GM11168 (cell line): ENCODE data around the gene HYLS1.

Experiments
- in situ Hi-C: fragments of 300-500 bp; cut with MboI; formaldehyde crosslinking; loops from one replicate; pipeline ENCODE4 v1.12.0; 2022; ENCODE audit warnings: low sequenced_read_pairs; ENCODE audit not compliant: unreplicated experiment

Gene HYLS1, protein sequence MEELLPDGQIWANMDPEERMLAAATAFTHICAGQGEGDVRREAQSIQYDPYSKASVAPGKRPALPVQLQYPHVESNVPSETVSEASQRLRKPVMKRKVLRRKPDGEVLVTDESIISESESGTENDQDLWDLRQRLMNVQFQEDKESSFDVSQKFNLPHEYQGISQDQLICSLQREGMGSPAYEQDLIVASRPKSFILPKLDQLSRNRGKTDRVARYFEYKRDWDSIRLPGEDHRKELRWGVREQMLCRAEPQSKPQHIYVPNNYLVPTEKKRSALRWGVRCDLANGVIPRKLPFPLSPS

DNA sequence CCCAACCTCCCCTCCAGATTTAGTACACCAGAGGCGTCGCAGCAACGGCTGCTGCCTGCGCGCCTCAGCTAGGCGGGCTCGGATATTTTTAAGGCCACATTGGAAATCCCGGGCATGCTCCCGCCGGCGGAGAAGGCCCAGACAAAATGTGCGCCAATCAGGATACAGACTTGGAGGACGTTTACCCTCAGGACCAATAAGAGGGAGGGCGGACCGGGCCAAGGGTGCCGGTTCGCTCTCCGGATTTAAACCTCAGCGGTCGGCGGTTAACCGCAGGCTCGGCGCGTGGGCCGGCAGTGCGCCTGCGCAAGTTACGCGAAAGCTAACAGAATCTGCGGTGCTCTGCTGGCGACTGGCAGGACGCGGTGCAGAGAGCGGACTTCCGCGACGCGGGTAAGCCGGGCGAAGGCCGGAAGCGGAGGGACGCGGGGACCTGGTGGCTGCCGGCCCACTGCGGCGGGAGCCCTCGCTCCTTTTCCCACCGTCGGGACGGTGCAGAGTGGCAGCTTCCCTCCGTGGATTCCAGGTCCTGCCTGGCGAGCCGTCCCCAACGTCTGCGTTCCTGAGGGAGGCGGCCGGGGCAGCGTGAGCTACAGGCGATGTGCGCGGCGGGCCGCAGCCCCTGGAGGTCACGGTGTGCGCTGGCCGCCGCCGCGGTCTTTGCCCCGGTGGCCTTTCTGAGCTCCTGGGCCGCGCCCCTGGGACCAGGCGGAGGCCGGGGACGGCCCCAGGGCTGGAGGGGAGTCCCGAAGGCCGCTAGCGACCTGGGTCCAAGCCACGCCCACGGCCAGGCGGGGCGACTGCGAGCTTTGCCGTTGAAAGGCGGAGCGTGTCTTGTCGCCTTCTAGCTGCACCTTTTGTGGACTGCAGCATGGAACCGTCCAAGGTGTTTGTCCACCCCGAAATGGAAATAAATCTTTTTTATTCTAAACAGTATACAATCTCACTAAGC, at the start of gene HYLS1:
Gene HYLS1, plus strand, starts transcription at position 296 of the 952 bp plus-strand sequence. CDS start 11,701 bp downstream, outside the sequence.
- in situ Hi-C loops, result no loop called here

DNA sequence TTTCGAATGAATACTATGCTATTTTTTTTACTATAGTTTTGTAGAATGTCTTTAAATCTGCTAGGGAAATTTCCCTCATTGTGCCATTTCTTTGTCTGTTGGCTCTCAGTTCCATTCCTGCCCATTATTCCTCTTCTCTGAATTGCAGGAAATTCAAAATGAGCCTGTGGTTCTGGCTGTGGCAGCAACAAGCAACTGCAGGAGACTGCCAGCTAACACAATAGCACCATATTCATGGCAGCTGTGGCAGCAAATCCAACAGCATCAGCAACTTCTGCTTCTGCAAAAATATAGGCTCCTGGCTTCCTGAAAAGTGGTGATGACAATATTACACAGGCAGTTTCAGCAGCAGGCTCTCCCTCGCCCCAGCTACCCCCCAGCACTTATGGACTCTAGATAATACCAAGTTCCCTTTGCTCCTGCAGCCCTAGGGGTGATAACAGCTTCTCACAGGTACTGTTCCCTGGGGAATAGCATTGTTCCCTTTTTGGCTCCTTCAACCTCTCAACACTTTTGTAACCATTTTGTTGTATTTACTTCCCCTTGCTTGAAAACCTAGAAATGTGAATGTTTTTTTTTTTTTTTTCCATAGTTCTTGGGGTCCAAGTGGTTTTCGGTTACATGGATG, 45.0 kb upstream of the HYLS1 start:
- in situ Hi-C loops, result no loop called here

DNA sequence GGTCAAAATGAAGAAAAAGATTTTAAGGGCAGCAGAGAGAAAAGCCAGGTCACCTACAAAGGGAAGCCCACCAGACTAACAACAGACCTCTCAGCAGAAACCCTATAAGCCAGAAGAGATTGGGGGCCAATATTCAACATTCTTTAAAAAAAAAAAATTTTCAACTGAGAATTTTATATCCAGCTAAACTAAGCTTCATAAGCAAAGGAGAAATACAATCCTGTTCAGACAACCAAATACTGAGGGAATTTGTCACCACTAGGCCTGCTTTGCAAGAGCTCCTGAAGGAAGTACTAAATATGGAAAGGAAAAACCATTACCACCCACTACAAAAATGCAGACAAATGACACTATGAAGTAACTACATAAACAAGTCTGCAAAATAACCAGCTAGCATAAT, 41.3 kb upstream of the HYLS1 start:
- in situ Hi-C loops, result no loop called here

DNA sequence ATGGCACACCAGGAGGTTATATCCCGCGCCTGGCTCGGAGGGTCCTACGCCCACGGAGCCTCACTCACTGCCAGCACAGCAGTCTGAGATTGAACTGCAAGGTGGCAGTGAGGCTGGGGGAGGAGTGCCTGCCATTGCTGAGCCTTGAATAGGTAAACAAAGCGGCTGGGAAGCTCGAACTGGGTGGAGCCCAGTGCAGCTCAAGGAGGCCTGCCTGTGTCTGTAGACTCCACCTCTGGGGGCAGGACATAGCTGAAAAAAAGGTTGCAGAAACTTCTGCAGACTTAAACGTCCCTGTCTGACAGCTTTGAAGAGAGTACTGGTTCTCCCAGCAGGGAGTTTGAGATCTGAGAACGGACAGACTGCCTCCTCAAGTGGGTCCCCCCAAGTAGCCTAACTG, 29.8 kb upstream of the HYLS1 start:
- in situ Hi-C loops, result loop anchor here (25.0 kb wide), 1 partner anchor 145 kb away; no protein-coding TSS in a partner anchor

DNA sequence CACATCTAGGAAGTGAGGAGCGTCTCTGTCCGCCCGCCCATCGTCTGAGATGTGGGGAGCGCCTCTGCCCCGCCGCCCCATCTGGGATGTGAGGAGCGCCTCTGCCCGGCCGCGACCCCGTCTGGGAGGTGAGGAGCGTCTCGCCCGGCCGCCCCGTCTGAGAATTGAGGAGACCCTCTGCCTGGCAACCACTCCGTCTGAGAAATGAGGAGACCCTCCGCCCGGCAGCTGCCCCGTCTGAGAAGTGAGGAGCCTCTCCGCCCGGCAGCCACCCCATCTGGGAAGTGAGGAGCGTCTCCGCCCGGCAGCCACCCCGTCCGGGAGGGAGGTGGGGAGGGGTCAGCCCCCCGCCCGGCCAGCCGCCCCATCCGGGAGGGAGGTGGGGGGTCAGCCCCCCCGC, 24.7 kb upstream of the HYLS1 start:
- in situ Hi-C loops, result loop anchor here (25.0 kb wide), 1 partner anchor 150 kb away; no protein-coding TSS in a partner anchor

DNA sequence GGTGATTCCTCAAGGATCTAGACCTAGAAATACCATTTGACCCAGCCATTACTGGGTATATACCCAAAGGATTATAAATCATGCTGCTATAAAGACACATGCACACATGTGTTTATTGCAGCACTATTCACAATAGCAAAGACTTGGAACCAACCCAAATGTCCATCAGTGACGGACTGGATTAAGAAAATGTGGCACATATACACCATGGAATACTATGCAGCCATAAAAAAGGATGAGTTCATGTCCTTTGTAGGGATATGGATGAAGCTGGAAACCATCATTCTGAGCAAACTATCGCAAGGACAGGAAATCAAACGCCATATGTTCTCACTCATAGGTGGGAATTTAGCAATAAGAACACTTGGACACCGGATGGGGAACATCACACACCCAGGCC, 22.1 kb upstream of the HYLS1 start:
- in situ Hi-C loops, result loop anchor here (25.0 kb wide), 1 partner anchor 153 kb away; no protein-coding TSS in a partner anchor

DNA sequence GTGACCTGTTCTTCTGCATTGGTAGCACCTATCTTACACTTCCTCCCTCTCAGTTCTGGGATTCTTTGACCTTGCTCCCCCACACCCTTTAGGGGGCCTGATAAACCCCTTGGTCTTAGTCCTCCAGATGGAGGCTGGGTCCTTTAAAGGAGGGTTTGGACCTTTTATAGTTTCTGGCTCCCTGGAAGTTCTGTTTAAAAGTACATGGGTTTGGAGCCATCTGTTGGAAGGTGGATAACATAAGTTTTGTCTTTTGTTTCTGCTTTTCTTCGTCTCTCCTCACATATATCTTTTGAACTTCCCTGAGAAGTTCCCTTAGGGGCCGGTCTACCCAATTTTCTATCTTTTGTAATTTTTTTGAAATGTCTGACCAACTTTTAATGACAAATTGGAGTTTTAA, 17.9 kb upstream of the HYLS1 start:
- in situ Hi-C loops, result loop anchor here (25.0 kb wide), 1 partner anchor 157 kb away; no protein-coding TSS in a partner anchor

DNA sequence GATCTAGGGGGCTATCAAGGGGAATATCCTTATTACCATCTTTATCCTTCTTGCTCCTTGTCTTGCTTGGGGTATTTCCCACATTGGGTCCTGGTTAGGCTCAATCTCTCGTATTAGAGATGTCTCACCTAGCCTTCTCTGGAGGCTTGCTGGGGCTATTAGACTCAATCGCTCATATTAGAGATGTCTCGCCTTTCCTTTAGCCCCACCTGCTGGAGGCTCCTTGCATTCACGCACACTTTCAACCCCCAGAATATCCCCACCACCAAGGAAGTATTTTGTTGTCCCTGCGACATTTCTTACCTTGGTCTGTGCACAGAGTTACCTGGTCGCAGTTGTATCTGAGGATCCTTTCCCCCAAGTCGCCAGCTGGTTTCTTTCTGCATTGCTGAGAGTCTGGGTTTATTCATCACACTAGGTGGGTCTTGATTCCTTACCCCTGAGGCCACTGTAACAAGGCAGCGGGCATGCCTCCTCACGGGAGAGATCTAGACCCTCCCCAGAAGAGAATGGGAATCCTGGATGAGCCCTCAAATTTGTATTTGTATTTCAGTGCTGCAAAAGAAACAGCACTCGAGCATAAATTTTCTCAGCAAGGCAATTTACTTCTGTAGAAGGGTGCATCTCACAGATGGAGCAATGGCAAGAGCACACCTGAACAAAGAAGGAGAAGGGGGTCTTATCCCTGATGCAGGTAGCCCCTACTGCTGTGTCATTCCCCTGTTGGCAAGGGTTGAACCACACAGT, 15.9 kb upstream of the HYLS1 start:
- in situ Hi-C loops, result loop anchor here (25.0 kb wide), 1 partner anchor 159 kb away; no protein-coding TSS in a partner anchor

DNA sequence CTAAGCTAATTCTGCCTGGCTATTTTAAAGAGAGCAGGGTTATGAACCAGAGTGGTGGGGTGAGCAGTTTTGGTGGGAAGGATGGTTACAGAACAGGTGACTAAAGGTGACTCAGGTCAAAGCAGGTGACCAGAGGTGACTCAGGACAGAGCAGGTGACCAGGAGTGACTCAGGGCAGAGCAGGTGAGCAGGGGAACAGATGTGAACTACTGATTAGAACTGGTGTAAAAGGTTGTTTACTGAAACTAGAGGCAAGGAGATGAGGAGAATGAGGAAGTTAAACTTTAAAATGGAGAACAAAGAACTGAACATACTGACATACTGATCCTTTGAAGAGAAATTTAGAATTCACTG, 15.4 kb upstream of the HYLS1 start:
- in situ Hi-C loops, result loop anchor here (25.0 kb wide), 1 partner anchor 160 kb away; no protein-coding TSS in a partner anchor

DNA sequence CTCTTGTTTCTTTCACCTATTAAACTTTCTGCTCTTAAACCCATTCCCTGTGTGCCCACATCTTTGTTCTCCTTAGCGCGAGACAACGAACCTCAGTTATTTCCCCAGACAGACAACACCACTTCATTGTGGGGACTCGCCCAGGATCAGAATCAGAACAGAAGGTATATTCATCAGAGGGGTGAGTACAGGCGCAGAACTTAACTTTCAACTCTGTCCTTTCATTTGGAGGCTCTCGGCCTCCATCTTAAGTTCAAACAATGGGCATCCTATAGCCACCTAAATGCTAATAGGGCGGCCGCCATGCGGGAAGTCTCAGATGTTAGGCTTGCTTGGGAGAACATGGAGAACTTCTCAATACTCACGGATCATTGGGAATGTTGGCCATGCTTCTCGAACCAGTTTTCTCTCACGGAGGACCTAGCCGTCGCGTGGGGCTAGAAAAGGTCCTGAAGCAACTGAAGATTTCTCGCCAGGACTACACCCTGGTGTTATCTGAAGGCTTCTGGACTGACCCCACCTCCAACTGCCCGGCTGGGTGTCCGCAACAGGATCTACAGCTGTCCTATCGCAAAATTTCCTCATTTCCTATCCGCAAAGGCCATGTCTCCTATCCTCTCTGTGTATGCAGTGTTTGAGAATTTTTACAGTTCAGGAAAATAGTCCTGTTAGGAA, 13.4 kb upstream of the HYLS1 start:
- in situ Hi-C loops, result loop anchor here (25.0 kb wide), 1 partner anchor 162 kb away; no protein-coding TSS in a partner anchor

DNA sequence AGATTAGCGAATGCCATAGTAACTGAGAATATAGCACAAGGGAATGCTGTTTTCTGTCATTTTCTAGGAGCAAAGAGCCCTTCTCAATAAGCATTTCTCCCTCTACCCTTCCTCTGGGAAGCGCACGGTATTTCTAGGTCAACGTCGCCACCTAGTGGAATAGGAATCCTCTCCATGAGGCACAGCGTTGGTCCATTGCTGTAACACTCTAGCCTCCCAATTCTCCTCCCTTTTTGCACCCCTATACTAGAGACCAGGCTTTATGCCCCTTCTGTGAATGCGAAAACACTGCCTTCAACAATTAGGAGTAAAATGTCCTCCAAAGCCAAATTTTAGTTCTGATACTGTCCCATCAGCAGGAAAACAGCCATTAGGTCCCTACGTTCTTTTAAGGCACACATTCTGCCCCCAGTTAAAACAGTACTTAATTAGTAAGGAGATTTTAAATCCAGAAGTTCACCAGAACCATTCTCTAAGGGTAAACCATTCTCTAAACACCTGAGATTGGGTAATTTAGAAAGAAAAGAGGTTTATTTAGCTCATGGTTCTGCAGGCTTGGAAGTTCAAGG, 12.8 kb upstream of the HYLS1 start:
- in situ Hi-C loops, result loop anchor here (25.0 kb wide), 1 partner anchor 162 kb away; no protein-coding TSS in a partner anchor

DNA sequence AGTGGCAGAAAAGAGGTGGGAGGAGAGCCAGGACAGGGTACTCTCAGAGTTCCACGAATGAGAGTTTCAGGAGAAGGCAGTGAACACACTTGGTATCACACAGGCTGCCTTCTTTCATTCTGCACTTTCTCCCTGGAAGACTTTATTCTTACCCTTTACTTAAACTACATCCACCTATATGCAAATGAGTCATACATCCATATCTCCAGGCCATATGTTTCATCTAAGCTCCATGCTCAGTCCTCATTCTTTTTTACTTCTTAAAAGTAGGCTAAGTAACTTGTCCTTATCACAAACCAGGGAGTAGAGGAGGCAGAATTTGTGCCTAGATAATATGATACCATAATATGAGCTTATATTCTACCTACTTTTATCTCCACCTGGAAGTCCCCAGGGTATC, 6.2 kb upstream of the HYLS1 start:
- in situ Hi-C loops, result no loop called here

DNA sequence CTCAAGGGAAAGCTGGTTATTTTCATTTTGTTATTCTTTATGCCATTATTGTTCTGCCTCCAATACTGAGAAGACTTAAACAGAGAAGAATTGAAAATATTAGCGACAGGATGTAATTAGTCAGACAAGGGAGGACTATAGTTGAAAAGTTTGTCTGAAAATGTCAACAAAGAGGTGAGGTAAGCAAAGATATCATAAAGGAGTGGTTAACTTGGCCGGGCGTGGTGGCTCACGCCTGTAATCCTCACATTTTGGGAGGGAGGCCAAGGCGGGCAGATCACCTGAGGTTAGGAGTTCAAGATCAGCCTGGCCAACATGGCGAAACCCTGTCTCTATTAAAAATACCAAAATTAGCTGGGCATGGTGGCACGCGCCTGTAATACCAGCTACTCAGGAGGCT, 4.1 kb upstream of the HYLS1 start:
- in situ Hi-C loops, result no loop called here

DNA sequence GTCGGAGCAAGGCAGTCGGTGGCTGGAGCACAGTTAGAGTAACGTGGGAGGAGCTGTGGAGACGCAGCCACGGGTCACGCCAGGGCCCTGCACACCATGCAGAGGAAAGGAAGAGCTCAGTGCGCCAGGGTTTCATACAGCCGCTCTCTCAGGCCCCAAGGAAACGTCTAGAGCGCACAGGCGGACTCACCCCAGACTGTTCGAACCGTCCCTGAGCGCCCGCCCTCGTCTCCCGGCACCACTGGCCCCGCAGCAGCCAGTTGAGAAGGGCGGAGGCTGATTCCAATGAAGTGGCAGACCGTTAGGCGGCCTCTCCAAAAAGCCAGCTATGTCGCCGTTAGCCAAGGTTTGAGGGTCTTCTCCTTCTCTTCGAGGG, 483 bp upstream of the HYLS1 start:
- in situ Hi-C loops, result no loop called here

DNA sequence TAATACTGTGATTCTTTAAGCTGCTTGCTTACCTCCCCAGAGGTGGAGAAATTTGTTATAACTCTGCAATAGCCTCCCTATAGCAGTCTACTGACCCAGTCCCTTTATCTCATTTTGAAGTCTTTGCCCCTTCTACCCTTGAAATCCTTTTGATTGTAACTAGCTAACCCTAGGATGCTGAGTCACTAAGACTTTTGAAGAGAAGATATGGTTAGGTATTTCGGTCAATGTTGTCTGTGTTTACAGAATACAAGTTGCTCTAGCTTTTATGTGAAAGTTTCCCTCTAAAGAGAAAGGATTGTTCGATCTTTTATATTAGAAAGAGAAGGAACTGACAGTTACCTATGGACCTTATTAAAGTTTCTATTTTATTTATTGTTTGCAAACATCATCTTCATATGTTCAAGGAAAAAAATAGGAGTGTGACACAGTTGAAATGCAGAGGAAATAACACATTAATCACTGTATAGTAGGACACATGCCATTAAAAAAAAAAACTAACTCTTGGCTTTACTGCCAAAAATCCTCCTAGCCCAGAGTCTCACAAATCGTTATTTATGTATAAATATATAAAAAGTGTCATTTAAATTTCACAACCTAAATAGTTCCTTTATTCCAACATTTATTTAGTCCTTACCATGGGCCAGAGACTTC, 3.1 kb downstream of the HYLS1 start:
- in situ Hi-C loops, result no loop called here

DNA sequence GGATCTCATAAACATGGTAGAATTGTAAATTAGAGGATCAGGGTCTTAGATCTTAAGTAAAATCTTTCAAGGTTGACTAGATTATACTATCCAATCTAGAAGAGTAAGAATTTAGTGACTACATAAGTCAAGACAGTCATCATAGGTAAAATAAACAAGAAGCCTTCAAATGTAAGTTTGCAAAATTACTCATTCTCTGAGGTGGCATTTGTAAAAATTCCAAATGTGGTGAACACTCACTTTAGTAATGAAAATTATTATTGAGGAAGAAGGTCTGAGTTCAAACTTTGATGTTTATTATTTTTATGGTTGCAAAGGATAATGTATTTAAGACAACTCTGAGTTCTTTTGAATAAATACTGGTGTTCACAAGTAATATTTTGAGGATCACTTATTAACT, 4.6 kb downstream of the HYLS1 start:
- in situ Hi-C loops, result no loop called here

DNA sequence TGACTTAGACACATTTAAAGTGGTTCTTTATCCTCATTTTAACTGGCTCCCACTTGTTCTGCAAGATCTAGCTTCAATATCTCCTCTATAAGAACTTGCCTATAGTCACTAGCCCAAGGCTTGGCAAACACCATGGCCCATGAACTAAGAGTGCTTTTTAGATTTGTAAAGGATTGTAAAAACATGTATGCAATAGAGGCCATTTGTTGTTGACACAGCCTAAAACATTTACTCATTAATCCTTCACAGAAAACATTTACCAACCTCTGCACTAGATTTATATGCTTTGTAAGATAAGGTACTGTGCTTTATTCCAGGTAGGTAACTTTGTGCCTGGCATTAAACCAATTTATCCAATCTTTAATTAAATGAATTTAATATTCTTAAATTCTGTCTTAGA, 5.5 kb downstream of the HYLS1 start:
- in situ Hi-C loops, result no loop called here

DNA sequence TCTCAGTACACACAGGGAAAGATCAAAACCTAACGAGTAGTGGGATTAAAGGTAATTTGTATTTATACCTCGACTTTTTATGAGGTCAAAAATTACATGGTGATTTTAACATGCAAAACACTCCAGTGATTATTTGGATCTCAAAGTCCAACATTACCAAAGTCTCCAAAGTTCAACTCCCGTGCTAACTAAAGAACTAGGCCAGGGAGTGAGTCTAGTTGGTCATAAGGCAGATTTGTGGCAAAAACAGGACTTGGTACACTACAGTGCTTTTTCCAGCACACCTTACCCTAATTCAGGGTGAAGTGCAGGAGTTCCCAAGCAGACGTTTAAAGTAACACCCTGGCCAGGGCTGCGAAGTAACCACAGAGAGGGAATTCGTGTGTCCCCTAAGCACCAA, 14.4 kb downstream of the HYLS1 start:
- in situ Hi-C loops, result no loop called here
